Nephron (organoid): Measurements from ENCODE around the gene CDCA8.

ENCODE experiments used
- H3K27ac Mint-ChIP-seq, 3 experiments: 2 replicates each; pipeline ENCODE4 v1.8.0; 2020; ENCODE audit warnings: mixed read lengths in 3 of 3, mild to moderate bottlenecking in 2 of 3, moderate library complexity in 1 of 3
- H3K27me3 Mint-ChIP-seq: 2 replicates; pipeline ENCODE4 v1.8.0; 2021; ENCODE audit warnings: low read depth, mild to moderate bottlenecking, moderate library complexity, mixed read lengths
- H3K36me3 Mint-ChIP-seq: 2 replicates; pipeline ENCODE4 v1.8.0; 2020; ENCODE audit warnings: low read depth, mixed read lengths
- H3K4me1 Mint-ChIP-seq: 2 replicates; pipeline ENCODE4 v1.8.0; 2020; ENCODE audit warnings: mixed read lengths
- H3K4me3 Mint-ChIP-seq, 3 experiments: 2 replicates each; pipeline ENCODE4 v1.8.0; 2020; ENCODE audit warnings: mild to moderate bottlenecking in 3 of 3, mixed read lengths in 3 of 3, moderate library complexity in 2 of 3
- H3K9me3 Mint-ChIP-seq: 2 replicates; pipeline ENCODE4 v1.8.0; 2020; ENCODE audit warnings: mixed read lengths
- TF ChIP-seq, protein P1 (sequence below), 3 experiments: fragments of 200-600 bp; sonication (generic); IDR thresholded peaks; one replicate each; pipeline ENCODE4 v1.5.0; 2021; ENCODE audit warnings: antibody characterized with exemption in 3 of 3; ENCODE audit not compliant: unreplicated experiment in 3 of 3

Gene CDCA8

DNA sequence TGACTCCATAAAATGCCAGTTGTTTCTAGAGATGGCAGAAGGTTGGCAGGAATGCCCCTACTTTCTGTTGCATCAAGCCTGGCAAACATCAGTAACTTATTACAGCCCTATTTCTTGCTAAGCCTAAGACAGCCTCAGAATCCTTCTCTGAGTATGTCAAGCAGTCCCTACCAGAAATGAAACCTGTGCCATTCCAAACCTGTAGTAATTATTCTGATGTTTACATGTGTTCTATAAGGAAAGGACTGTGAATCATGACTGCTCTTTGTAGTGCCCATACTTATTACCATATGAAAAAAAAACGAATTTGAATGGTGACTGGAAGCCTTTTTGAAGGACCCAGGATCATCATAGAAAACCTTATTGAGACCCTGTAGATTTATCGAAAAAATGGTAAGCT lies 5.4 kb downstream of the CDCA8 start:
- Mint-ChIP-seq H3K36me3 (peaks cover 44% of the 10 kb centered on the region), H3K27ac (no peak overlapping the region), H3K9me3 (no peaks in the 10 kb centered on the region), H3K27me3 (no peaks in the 10 kb centered on the region), H3K4me1 (peaks cover 4% of the 10 kb centered on the region), H3K4me3 (no peak overlapping the region)
- TF ChIP-seq, protein P1, sequence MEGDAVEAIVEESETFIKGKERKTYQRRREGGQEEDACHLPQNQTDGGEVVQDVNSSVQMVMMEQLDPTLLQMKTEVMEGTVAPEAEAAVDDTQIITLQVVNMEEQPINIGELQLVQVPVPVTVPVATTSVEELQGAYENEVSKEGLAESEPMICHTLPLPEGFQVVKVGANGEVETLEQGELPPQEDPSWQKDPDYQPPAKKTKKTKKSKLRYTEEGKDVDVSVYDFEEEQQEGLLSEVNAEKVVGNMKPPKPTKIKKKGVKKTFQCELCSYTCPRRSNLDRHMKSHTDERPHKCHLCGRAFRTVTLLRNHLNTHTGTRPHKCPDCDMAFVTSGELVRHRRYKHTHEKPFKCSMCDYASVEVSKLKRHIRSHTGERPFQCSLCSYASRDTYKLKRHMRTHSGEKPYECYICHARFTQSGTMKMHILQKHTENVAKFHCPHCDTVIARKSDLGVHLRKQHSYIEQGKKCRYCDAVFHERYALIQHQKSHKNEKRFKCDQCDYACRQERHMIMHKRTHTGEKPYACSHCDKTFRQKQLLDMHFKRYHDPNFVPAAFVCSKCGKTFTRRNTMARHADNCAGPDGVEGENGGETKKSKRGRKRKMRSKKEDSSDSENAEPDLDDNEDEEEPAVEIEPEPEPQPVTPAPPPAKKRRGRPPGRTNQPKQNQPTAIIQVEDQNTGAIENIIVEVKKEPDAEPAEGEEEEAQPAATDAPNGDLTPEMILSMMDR (IDR thresholded peaks at IDR 0.05; ENCODE audit: unreplicated experiment in 3 of 3): no peak

DNA sequence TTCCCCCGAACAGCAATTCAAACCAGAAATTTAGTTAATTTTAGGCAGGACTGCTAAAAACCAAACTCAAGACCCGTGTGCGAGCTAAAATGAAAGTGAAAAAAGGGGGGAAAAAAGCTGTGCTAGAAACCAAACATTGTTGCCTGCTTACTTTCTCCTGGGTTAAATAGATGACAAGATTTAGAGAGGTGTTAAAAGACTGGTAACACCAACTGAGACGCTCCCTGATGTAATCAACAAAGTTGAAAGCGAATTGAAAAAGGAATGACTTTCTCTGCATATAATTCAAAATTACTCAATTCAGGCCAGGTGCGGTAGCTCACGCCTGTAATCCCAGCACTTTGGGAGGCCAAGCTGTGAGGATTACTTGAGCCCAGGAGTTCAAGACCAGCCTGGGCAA lies 6.8 kb downstream of the CDCA8 start:
- Mint-ChIP-seq H3K27me3 (no peaks in the 10 kb centered on the region), H3K4me3 (no peak overlapping the region), H3K4me1 (peaks cover 3% of the 10 kb centered on the region), H3K36me3 (peaks cover 49% of the 10 kb centered on the region), H3K9me3 (no peaks in the 10 kb centered on the region), H3K27ac (no peak overlapping the region)
- TF ChIP-seq, protein P1 (IDR thresholded peaks at IDR 0.05; ENCODE audit: unreplicated experiment in 3 of 3): no peak

DNA sequence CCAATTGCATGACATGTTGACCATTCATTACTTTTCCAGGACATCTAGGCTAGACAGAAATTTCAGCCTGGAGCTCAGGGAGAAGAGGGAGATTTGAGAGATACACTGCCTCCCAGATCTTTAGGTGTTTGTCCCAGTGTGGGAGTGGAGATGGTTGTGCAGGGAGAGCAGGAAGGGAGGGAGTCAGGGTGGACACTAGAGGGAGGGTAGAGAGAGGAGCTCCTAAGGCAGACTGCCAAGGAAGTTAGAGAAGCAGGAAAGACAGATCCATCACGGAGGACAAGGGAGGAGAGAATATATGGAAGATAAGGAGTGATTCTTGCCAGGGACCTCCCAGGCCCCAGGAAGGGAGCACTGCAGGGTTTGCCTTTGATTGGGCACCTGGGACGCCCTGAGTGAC lies 8.7 kb downstream of the CDCA8 start:
- Mint-ChIP-seq H3K9me3 (no peaks in the 10 kb centered on the region), H3K4me3 (no peak overlapping the region)
- TF ChIP-seq, protein P1 (IDR thresholded peaks at IDR 0.05; ENCODE audit: unreplicated experiment in 3 of 3): no peak

DNA sequence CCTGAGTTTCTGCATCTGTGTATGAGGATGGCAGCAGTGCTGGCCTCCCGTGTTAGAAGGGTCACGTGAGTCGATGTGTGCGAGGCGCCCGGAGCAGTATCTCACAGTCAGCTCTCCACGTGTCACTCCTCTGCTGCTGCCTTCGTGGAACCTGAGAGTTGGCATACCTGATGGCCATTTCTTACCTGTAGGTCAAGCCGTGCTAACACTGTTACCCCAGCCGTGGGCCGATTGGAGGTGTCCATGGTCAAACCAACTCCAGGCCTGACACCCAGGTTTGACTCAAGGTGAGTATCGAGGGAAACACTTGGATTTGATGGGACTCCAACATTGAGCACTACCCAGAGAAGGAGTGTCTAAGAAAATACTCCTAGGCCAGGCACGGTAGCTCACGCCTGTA lies 10.7 kb downstream of the CDCA8 start:
- H3K4me1 Mint-ChIP-seq: peaks cover 7% of the 10 kb centered on the region
- no peaks in the 10 kb centered on the region for H3K27me3 Mint-ChIP-seq
- H3K27ac Mint-ChIP-seq: no peak overlapping the region
- H3K4me3 Mint-ChIP-seq: no peak overlapping the region
- H3K36me3 Mint-ChIP-seq: peaks cover 59% of the 10 kb centered on the region
- no peaks in the 10 kb centered on the region for H3K9me3 Mint-ChIP-seq
- TF ChIP-seq, protein P1 (IDR thresholded peaks at IDR 0.05; ENCODE audit: unreplicated experiment in 3 of 3): no peak

More for the DNA sequence above, 8.7 kb downstream of the CDCA8 start:
- Mint-ChIP-seq H3K4me1 (peaks cover 7% of the 10 kb centered on the region), H3K27ac (peak overlapping the region in 2 of 3 experiments; percentile 38 to 55), H3K27me3 (no peaks in the 10 kb centered on the region), H3K36me3 (peaks cover 54% of the 10 kb centered on the region)

GRCh38 chr1:37704966-37705365 lies 12.7 kb downstream of the CDCA8 start:
- TF ChIP-seq, protein P1 (IDR thresholded peaks at IDR 0.05; ENCODE audit: unreplicated experiment in 3 of 3): no peak
- no peaks in the 10 kb centered on the region for H3K9me3 Mint-ChIP-seq

DNA sequence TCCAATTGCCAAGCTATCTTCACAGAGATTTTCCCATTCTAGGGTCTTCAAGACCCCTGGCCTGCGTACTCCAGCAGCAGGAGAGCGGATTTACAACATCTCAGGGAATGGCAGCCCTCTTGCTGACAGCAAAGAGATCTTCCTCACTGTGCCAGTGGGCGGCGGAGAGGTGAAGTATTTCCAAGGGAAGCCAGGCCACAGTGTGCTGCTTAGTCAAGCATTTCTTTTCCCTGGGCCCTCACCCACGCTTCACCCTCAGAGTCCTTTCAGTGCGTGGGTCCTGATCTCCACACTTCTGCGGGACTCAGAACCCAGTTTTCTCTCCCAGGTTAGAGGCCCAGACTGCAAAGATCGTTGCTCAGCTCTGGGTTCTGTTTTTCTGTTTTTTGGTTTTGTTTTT lies 13.1 kb downstream of the CDCA8 start:
- TF ChIP-seq, protein P1 (IDR thresholded peaks at IDR 0.05; ENCODE audit: unreplicated experiment in 3 of 3): no peak
- Mint-ChIP-seq H3K4me1 (peaks cover 7% of the 10 kb centered on the region), H3K27ac (peak overlapping the region; percentile 64 to 99 (median 97)), H3K27me3 (no peaks in the 10 kb centered on the region), H3K4me3 (no peak overlapping the region), H3K9me3 (no peaks in the 10 kb centered on the region), H3K36me3 (peaks cover 59% of the 10 kb centered on the region)

More at GRCh38 chr1:37704966-37705365, 12.7 kb downstream of the CDCA8 start:
- Mint-ChIP-seq H3K4me3 (no peak overlapping the region), H3K36me3 (peaks cover 63% of the 10 kb centered on the region), H3K27me3 (no peaks in the 10 kb centered on the region), H3K27ac (peak overlapping the region; percentile 64 to 99 (median 97)), H3K4me1 (peaks cover 7% of the 10 kb centered on the region)
